HepG2 (cell line): ENCODE data around the gene ZDHHC7. TPM values are rescaled to one million over a fixed set of nuclear protein-coding genes. Genes with fewer than 3 reads are reported as not detected.

Experiments used
- BCL3 ChIP-seq: sonication (generic); formaldehyde crosslinking; IDR thresholded peaks from 2 replicates; pipeline ENCODE4 v1.5.1; 2020; ENCODE audit warnings: mild to moderate bottlenecking, missing genetic modification reagents, moderate library complexity
- BRD4 ChIP-seq: sonication (generic); formaldehyde crosslinking; IDR thresholded peaks from 2 replicates; pipeline ENCODE4 v1.4.0; 2020; ENCODE audit warnings: missing genetic modification reagents
- CBFB ChIP-seq: sonication (generic); formaldehyde crosslinking; IDR thresholded peaks from 2 replicates; pipeline ENCODE4 v1.4.0; 2020; ENCODE audit warnings: missing genetic modification reagents
- DMAP1 ChIP-seq: IDR thresholded peaks from 2 replicates; pipeline ENCODE4 v1.6.1; 2016
- DR1 ChIP-seq: sonication (generic); formaldehyde crosslinking; IDR thresholded peaks from 2 replicates; pipeline ENCODE4 v1.8.0; 2021; ENCODE audit warnings: mild to moderate bottlenecking, missing genetic modification reagents, inconsistent platforms
- ELK4 ChIP-seq: sonication (generic); formaldehyde crosslinking; IDR thresholded peaks from 2 replicates; pipeline ENCODE4 v1.9.0; 2021; ENCODE audit warnings: missing genetic modification reagents, borderline replicate concordance
- FOSL1 ChIP-seq: sonication (generic); formaldehyde crosslinking; IDR thresholded peaks from 2 replicates; pipeline ENCODE4 v1.9.0; 2021; ENCODE audit warnings: missing genetic modification reagents, borderline replicate concordance
- HMGXB4 ChIP-seq, 2 experiments: sonication (generic) in 1 of 2; formaldehyde crosslinking in 1 of 2; IDR thresholded peaks; 2 replicates each; pipeline versions ENCODE4 v1.4.0 to v1.6.1; 2018 to 2020; ENCODE audit warnings: missing genetic modification reagents in 2 of 2, borderline replicate concordance in 1 of 2, low read depth in 1 of 2, mild to moderate bottlenecking in 1 of 2, missing biosample characterization in 1 of 2
- KDM4B ChIP-seq: sonication (generic); formaldehyde crosslinking; IDR thresholded peaks from 2 replicates; pipeline ENCODE4 v1.4.0; 2020; ENCODE audit warnings: missing genetic modification reagents
- NCOR1 ChIP-seq: fragments of 200-600 bp; sonication (generic); IDR thresholded peaks from 2 replicates; pipeline ENCODE4 v1.7.0; 2017; ENCODE audit warnings: antibody characterized with exemption, low read length, borderline replicate concordance
- PHB2 ChIP-seq: fragments of 450-650 bp; IDR thresholded peaks from 2 replicates; pipeline ENCODE4 v1.6.1; 2018; ENCODE audit not compliant: partially characterized antibody
- RARA ChIP-seq: IDR thresholded peaks from 2 replicates; pipeline ENCODE4 v1.6.1; 2016; ENCODE audit warnings: missing genetic modification reagents, missing compliant biosample characterization
- TIGD3 ChIP-seq: sonication (generic); formaldehyde crosslinking; IDR thresholded peaks from 2 replicates; pipeline ENCODE4 v1.5.1; 2020; ENCODE audit warnings: mild to moderate bottlenecking, missing genetic modification reagents, borderline replicate concordance
- ZBTB39 ChIP-seq: sonication (generic); formaldehyde crosslinking; IDR thresholded peaks from 2 replicates; pipeline ENCODE4 v1.5.0; 2020; ENCODE audit warnings: missing genetic modification reagents
- ZBTB46 ChIP-seq: sonication (generic); formaldehyde crosslinking; IDR thresholded peaks from 2 replicates; pipeline ENCODE4 v1.4.0; 2020; ENCODE audit warnings: mild to moderate bottlenecking, missing genetic modification reagents, borderline replicate concordance
- ZNF496 ChIP-seq: sonication (generic); formaldehyde crosslinking; IDR thresholded peaks from 2 replicates; pipeline ENCODE4 v1.8.1; 2023; ENCODE audit warnings: mild to moderate bottlenecking, moderate library complexity, missing genetic modification reagents; ENCODE audit not compliant: insufficient replicate concordance
- ZNF660 ChIP-seq: sonication (generic); formaldehyde crosslinking; IDR thresholded peaks from 2 replicates; pipeline ENCODE4 v1.5.1; 2020; ENCODE audit warnings: mild to moderate bottlenecking, low read depth, missing genetic modification reagents, borderline replicate concordance
- ZNF672 ChIP-seq: sonication (generic); formaldehyde crosslinking; IDR thresholded peaks from 2 replicates; pipeline ENCODE4 v1.8.1; 2022; ENCODE audit warnings: missing genetic modification reagents
- ZNF749 ChIP-seq: sonication (generic); formaldehyde crosslinking; IDR thresholded peaks from 2 replicates; pipeline ENCODE4 v1.8.0; 2022; ENCODE audit warnings: mild to moderate bottlenecking, missing genetic modification reagents, moderate library complexity, borderline replicate concordance
- polyA plus RNA-seq, 8 experiments: library from polyadenylated mRNA; depleted of rRNA in 3 of 8; stranded (reverse) in 7 of 8; unstranded in 1 of 8; fragments of >200 nt; fragmentation: Illumina TruSeq in 4 of 8; extraction: Trizol in 4 of 8; gene quantifications; 2 replicates each; pipeline versions ENCODE4 v1.2.1 to v1.2.3, GENCODE V29; 2011 to 2016; ENCODE audit warnings: low read depth in 4 of 8, missing spikeins in 1 of 8, mixed read lengths in 1 of 8; ENCODE audit not compliant: insufficient read depth in 1 of 8
- total RNA-seq, 5 experiments: library from RNA; depleted of rRNA; stranded (reverse); fragments of >200 nt; fragmentation: Illumina TruSeq; extraction: Trizol; gene quantifications; 2 replicates each; pipeline ENCODE4 v1.2.3, GENCODE V29; 2016; ENCODE audit warnings: low read depth in 1 of 5

The ZDHHC7 gene
- total and polyA plus RNA-seq, 2 of the 13 experiments (the other 11 are each of a cell fraction or from before 2014, with no cell fraction given): 46.8 to 67.6 TPM

- TF ChIP-seq FOSL1 (CRISPR knock-in tag) (no peak), BCL3 (0 out of 2 replicates have a peak, but pooled peaks have one; percentile 5), ZNF672 (CRISPR knock-in tag) (no peak), ZNF496 (no peak), RARA (CRISPR knock-in tag) (no peak), KDM4B (CRISPR knock-in tag) (no peak), NCOR1 (no peak), BRD4 (CRISPR knock-in tag) (no peak), DR1 (CRISPR knock-in tag) (no peak), ZNF660 (CRISPR knock-in tag) (no peak), ZBTB46 (no peak), HMGXB4 (CRISPR knock-in tag; IDR thresholded peaks at IDR 0.05; ENCODE audit: borderline replicate concordance in 1 of 2, low read depth in 1 of 2) (no peak; a peak in 1 of 4 replicates), DMAP1 (CRISPR knock-in tag) (no peak), ZNF749 (CRISPR knock-in tag) (peak; percentile 51; the same call in 1 of the 2 replicates), TIGD3 (CRISPR knock-in tag) (0 out of 2 replicates have a peak, but pooled peaks have one; percentile 6), ELK4 (CRISPR knock-in tag) (no peak), PHB2 (no peak), CBFB (CRISPR knock-in tag) (no peak), ZBTB39 (CRISPR knock-in tag) (no peak)
These were observed 44.9 kb upstream of the ZDHHC7 start (continued) for GRCh38 chr16:85056211-85056748.
